ENCODE data around the gene FMN1.
"Not testable (repeated sequence)": the region's sequence is repeated elsewhere in the genome, so short reads cannot be mapped to it uniquely, and the experiment has no call there.

FMN1 gene

DNA sequence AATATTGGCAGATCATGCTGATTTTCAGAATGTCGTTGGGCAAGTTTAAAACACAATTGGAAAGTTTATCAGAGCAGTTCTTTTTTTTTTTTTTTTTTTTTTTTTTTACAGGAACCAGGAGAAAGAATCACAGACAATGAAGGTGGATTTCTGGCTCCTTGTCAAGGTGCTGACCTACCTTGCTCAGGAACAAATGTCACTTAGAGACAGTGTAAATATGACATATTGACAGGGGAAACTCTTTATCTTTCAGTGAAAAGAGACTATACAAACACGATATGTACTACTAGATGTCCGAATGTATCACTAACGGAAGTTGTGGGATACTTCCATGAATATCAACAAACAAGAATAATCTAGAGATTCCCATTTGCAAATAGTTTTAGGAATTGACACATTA lies 237.3 kb downstream of the FMN1 start:
- no peak for DNase-seq (ENCODE audit: low spot score)
- in situ Hi-C loops (cut with MboI; ENCODE audit: low sequenced_read_pairs, unreplicated experiment): no loop called here
- TF ChIP-seq, protein P1, sequence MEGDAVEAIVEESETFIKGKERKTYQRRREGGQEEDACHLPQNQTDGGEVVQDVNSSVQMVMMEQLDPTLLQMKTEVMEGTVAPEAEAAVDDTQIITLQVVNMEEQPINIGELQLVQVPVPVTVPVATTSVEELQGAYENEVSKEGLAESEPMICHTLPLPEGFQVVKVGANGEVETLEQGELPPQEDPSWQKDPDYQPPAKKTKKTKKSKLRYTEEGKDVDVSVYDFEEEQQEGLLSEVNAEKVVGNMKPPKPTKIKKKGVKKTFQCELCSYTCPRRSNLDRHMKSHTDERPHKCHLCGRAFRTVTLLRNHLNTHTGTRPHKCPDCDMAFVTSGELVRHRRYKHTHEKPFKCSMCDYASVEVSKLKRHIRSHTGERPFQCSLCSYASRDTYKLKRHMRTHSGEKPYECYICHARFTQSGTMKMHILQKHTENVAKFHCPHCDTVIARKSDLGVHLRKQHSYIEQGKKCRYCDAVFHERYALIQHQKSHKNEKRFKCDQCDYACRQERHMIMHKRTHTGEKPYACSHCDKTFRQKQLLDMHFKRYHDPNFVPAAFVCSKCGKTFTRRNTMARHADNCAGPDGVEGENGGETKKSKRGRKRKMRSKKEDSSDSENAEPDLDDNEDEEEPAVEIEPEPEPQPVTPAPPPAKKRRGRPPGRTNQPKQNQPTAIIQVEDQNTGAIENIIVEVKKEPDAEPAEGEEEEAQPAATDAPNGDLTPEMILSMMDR (IDR thresholded peaks at IDR 0.05; ENCODE audit: borderline replicate concordance, control extremely low read depth, extremely low read depth, insufficient read depth, missing control alignments): no peak

DNA sequence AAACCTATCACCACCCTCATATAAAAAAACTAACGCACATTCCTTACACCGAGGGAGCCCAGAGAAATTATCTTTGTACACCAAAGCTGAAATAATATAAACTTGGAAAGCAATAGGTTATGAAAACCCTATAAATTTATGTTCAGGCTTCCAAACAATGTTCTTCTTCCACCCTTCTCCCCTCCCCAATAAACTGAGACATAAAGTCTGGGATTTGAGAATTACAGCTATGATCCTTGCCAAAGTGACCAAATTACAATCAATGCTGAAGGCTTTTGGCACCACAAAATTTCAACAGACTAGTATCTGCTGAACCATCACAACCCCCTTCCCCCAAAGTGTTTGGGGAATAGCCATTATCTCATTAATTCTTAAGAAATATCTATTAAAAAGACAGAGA lies 237.8 kb downstream of the FMN1 start:
- in situ Hi-C loops (cut with MboI; ENCODE audit: low sequenced_read_pairs, unreplicated experiment): no loop called here
- DNase-seq (ENCODE audit: low spot score): no peak

DNA sequence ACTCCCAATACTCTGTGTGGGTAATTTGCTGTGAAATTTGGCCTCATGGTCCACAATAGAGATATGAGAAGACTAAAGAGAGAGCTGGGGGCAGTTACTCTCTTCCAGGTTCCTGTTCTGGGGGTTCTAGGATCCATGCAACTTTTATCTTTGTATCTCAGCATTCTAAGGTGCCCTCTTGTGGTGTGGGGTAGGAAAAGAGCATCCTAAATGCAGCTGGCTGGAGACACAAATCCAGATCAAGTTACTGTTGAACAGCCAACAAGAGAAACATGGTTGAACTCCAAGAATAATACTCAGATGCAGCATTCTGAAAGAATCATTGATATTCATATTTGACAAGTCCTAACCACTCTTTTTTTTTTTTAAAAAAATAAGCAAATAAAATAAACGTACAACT lies 238.5 kb downstream of the FMN1 start:
- TF ChIP-seq, protein P1 (IDR thresholded peaks at IDR 0.05; ENCODE audit: borderline replicate concordance, control extremely low read depth, extremely low read depth, insufficient read depth, missing control alignments): peak; percentile 39
- in situ Hi-C loops (cut with MboI; ENCODE audit: low sequenced_read_pairs, unreplicated experiment): no loop called here
- peak; percentile 49 for DNase-seq (ENCODE audit: low spot score)

More for the DNA sequence above, 237.8 kb downstream of the FMN1 start:
- TF ChIP-seq, protein P1 (IDR thresholded peaks at IDR 0.05; ENCODE audit: borderline replicate concordance, control extremely low read depth, extremely low read depth, insufficient read depth, missing control alignments): no peak

DNA sequence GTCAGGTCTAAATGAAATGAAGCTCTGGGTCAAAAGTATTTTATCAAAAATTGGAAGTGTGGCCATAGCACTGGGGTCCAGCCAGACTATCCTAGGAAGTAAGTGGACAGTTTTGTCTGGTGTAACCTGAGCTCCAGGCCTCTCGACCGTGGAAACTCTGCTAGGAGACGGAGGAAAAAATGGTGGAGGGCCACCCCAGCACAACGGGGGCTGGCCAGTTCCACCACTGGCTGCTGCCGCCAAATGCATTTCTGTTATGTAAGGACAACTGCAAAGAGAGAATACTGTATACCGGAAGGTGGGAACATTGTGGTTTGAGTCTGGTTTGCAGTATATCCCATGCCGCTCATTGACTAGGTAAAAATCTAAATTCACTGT lies 241.0 kb downstream of the FMN1 start:
- TF ChIP-seq, protein P1 (IDR thresholded peaks at IDR 0.05; ENCODE audit: borderline replicate concordance, control extremely low read depth, extremely low read depth, insufficient read depth, missing control alignments): no peak
- in situ Hi-C loops (cut with MboI; ENCODE audit: low sequenced_read_pairs, unreplicated experiment): no loop called here

DNA sequence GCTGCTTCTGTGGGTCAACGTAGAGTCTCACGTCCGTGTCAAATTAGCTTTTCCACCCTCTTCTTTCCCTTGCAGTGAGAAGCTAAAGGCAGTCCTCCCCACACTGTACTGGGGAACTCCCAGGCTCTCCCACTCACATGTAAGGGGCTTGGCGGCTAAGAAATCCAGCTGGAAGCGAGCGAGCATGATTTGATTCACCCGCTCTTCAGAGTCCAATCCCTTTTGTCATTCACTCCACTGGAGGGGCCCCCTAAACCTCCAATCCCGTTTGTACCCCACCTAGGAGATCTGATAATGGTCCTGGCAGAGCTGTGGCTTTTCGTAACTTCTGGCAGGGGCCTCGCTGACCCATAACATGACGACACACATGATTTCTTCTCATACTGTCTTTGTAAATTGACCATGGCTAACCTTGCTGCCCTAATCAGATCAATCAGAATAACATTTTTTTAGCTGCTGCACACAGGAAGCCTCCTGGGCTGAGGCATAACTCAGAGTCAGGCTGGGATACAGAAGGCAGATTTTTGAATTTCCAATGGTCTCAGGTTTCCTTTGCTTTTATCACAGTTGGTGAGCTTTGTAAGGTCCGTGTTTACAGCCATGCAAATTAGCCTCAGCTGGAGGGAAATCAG lies 241.5 kb downstream of the FMN1 start:
- in situ Hi-C loops (cut with MboI; ENCODE audit: low sequenced_read_pairs, unreplicated experiment): no loop called here
- no peak for DNase-seq (ENCODE audit: low spot score)
- TF ChIP-seq, protein P1 (IDR thresholded peaks at IDR 0.05; ENCODE audit: borderline replicate concordance, control extremely low read depth, extremely low read depth, insufficient read depth, missing control alignments): no peak

More for the DNA sequence above, 241.0 kb downstream of the FMN1 start:
- no peak for DNase-seq (ENCODE audit: low spot score)

DNA sequence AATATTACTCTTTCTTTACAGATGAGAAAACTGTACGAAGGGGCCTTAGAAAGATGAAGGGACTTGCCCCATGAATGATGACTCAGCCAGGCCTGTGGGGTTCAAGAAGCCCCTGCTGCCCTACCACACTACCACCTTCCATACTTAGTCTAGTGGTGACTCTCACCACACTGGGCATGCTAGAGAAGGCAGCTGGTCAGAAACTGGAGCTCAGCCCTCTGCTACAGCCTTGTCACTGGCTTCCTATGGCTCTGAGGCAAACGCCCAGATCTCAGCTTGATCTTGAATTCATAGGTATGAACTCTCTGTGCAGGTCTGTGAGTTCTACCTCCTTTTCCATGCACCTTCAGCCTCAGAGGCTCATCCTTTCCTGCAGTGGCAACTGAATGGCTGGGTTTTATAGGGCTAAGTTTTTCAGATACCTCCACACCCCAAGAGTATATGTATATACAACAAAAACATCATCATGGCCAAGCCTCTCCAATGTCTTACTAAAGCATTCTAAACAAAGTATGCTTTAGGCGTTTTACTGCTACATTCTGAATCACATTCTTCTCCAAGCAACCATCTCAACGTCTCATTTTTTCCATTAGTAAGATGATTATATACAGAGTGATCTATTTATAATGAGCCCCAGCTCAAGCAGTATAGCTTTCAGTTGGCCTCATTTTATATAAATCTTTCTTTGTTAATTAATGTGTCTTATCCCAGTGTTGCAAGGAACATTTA lies 242.6 kb downstream of the FMN1 start:
- DNase-seq (ENCODE audit: low spot score): no peak
- TF ChIP-seq, protein P1 (IDR thresholded peaks at IDR 0.05; ENCODE audit: borderline replicate concordance, control extremely low read depth, extremely low read depth, insufficient read depth, missing control alignments): no peak
- in situ Hi-C loops (cut with MboI; ENCODE audit: low sequenced_read_pairs, unreplicated experiment): no loop called here

DNA sequence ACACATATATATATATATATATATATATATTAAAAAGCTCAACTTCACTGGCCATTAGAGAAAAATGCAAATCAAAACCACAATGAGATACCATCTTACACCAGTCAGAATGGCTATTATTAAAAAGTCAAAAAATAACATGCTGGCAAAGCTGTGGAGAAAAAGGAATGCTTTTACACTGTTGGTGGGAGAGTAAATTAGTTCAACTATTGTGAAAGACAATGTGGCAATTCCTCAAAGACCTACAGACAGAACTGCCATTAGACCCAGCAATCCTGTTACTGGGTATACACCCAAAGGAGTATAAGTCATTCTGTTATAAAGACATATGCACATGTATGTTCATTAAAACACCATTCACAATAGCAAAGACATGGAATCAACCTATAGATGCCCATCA lies 244.5 kb downstream of the FMN1 start:
- DNase-seq (ENCODE audit: low spot score); in situ Hi-C loops (cut with MboI; ENCODE audit: low sequenced_read_pairs, unreplicated experiment): not testable (repeated sequence)
